Measurements from ENCODE around the gene ASCC1. TPM values are rescaled to one million over a fixed set of nuclear protein-coding genes. Genes with fewer than 3 reads are reported as not detected.

The ASCC1 gene
- total and polyA plus RNA-seq, 2 of the 13 experiments (the other 11 are each of a cell fraction or from before 2014, with no cell fraction given), result 21.6 to 30.1 TPM

DNA sequence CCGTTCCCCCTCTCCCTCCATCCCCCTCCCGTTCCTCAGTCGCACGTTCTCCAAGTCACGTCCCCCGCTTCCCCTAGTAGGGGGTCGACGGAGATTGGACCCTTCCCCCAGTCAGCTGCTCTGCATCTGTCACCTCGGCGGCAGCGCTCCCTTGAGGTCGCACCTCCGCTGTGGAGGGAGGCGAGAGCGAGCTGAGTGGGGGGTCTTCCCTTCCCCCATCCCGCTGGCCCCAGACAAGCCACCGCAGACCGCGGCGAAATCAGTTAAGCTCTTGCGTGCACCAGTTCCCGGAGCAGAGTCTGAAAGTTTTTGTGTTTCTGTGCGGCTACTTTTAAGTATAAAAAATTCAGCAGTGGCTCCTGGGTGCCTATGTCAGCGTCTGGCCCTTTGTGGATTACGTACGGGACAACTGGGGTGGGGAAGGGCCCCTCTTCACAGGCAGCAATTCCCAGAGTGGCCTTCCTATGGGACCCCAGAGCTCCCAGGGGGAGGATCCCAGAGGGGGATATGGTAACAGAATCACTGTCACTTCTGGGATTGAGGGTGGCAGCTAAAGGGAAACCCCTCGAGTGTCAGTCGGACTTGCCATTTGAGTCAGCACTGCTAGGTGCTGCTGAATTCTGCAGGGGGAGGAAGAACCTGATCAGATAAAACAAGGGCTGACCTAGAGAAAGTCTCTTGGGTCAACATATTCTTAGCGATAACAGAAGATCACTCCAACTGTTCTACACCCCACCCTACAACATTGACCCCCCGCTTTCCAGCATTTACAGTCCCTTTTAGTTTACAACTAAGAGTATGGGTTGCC is 45.1 kb upstream of the ASCC1 start (continued):
- TF ChIP-seq, protein P1, sequence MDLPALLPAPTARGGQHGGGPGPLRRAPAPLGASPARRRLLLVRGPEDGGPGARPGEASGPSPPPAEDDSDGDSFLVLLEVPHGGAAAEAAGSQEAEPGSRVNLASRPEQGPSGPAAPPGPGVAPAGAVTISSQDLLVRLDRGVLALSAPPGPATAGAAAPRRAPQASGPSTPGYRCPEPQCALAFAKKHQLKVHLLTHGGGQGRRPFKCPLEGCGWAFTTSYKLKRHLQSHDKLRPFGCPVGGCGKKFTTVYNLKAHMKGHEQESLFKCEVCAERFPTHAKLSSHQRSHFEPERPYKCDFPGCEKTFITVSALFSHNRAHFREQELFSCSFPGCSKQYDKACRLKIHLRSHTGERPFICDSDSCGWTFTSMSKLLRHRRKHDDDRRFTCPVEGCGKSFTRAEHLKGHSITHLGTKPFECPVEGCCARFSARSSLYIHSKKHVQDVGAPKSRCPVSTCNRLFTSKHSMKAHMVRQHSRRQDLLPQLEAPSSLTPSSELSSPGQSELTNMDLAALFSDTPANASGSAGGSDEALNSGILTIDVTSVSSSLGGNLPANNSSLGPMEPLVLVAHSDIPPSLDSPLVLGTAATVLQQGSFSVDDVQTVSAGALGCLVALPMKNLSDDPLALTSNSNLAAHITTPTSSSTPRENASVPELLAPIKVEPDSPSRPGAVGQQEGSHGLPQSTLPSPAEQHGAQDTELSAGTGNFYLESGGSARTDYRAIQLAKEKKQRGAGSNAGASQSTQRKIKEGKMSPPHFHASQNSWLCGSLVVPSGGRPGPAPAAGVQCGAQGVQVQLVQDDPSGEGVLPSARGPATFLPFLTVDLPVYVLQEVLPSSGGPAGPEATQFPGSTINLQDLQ (CRISPR knock-in tag; IDR thresholded peaks at IDR 0.05), result no peak
- TF ChIP-seq, protein P2, sequence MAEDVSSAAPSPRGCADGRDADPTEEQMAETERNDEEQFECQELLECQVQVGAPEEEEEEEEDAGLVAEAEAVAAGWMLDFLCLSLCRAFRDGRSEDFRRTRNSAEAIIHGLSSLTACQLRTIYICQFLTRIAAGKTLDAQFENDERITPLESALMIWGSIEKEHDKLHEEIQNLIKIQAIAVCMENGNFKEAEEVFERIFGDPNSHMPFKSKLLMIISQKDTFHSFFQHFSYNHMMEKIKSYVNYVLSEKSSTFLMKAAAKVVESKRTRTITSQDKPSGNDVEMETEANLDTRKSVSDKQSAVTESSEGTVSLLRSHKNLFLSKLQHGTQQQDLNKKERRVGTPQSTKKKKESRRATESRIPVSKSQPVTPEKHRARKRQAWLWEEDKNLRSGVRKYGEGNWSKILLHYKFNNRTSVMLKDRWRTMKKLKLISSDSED (CRISPR knock-in tag; IDR thresholded peaks at IDR 0.05), result no peak
- TF ChIP-seq MEIS2 (CRISPR knock-in tag; IDR thresholded peaks at IDR 0.05) (peak; percentile 20; the same call in 1 of the 2 replicates), REPIN1 (CRISPR knock-in tag; IDR thresholded peaks at IDR 0.05; ENCODE audit: borderline replicate concordance, low read depth) (no peak), XBP1 (CRISPR knock-in tag; IDR thresholded peaks at IDR 0.05) (peak; percentile 63; the same call in 1 of the 2 replicates), ZNF598 (CRISPR knock-in tag; IDR thresholded peaks at IDR 0.05; ENCODE audit: borderline replicate concordance) (no peak), PRDM15 (CRISPR knock-in tag; IDR thresholded peaks at IDR 0.05) (0 out of 2 replicates have a peak, but pooled peaks have one; percentile 18), TRAFD1 (CRISPR knock-in tag; IDR thresholded peaks at IDR 0.05; ENCODE audit: borderline replicate concordance) (peak; percentile 32; the same call in 1 of the 2 replicates), DPF2 (CRISPR knock-in tag; IDR thresholded peaks at IDR 0.05; ENCODE audit: borderline replicate concordance, low read depth) (peak; percentile 66; the same call in 1 of the 2 replicates), POLR2A (IDR thresholded peaks at IDR 0.05; ENCODE audit: insufficient read depth in 1 of 2, low read depth in 2 of 2, low read length in 2 of 2) (peak in 1 of 2 experiments; percentile 55; a peak in 2 of 4 replicates), GATA4 (IDR thresholded peaks at IDR 0.05; ENCODE audit: borderline replicate concordance, low read depth) (no peak), ZNF460 (CRISPR knock-in tag; IDR thresholded peaks at IDR 0.05; ENCODE audit: borderline replicate concordance) (no peak; the same call in 1 of the 2 replicates), RFXANK (CRISPR knock-in tag; IDR thresholded peaks at IDR 0.05) (no peak)
- TF ChIP-seq, protein P3, sequence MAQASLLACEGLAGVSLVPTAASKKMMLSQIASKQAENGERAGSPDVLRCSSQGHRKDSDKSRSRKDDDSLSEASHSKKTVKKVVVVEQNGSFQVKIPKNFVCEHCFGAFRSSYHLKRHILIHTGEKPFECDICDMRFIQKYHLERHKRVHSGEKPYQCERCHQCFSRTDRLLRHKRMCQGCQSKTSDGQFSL (CRISPR knock-in tag; IDR thresholded peaks at IDR 0.05), result peak; percentile 91
- TF ChIP-seq, protein P4, sequence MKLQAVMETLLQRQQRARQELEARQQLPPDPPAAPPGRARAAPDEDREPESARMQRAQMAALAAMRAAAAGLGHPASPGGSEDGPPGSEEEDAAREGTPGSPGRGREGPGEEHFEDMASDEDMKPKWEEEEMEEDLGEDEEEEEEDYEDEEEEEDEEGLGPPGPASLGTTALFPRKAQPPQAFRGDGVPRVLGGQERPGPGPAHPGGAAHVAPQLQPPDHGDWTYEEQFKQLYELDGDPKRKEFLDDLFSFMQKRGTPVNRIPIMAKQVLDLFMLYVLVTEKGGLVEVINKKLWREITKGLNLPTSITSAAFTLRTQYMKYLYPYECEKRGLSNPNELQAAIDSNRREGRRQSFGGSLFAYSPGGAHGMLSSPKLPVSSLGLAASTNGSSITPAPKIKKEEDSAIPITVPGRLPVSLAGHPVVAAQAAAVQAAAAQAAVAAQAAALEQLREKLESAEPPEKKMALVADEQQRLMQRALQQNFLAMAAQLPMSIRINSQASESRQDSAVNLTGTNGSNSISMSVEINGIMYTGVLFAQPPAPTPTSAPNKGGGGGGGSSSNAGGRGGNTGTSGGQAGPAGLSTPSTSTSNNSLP (IDR thresholded peaks at IDR 0.05; ENCODE audit: low read depth, low read length), result no peak

All from HepG2 (cell line).